Muscle of leg (tissue), 11 donors: ENCODE measurements around the gene PPP4R1. TPM values are rescaled to one million over a fixed set of nuclear protein-coding genes. Genes with fewer than 3 reads are reported as not detected.

Source experiments
- DNase-seq: peaks from one replicate; pipeline ENCODE4 v3.0.0; 2013
- H3K27ac ChIP-seq: one replicate; pipeline ENCODE4 v1.5.1; 2013; ENCODE audit warnings: mild to moderate bottlenecking, low read length, control low read depth
- H3K27me3 ChIP-seq: one replicate; pipeline ENCODE4 v1.6.1; 2013; ENCODE audit warnings: low read length; ENCODE audit not compliant: control insufficient read depth, insufficient read depth
- H3K36me3 ChIP-seq: one replicate; pipeline ENCODE4 v1.6.1; 2013; ENCODE audit warnings: low read length; ENCODE audit not compliant: control insufficient read depth, insufficient read depth
- H3K4me1 ChIP-seq: one replicate; pipeline ENCODE4 v1.6.1; 2013; ENCODE audit warnings: low read length; ENCODE audit not compliant: control insufficient read depth, insufficient read depth
- H3K4me3 ChIP-seq: one replicate; pipeline ENCODE4 v1.5.1; 2013; ENCODE audit warnings: low read length, control low read depth
- H3K9me3 ChIP-seq: replicated peaks from 2 replicates; pipeline ENCODE4 v1.6.1; 2013; ENCODE audit warnings: low read depth, low read length; ENCODE audit not compliant: control insufficient read depth
- WGBS: methylation state at CpG from one replicate; pipeline ENCODE4 v1.1.5; 2013; ENCODE audit warnings: missing lambda C conversion rate; ENCODE audit not compliant: insufficient coverage; 5-methylcytosine and 5-hydroxymethylcytosine counted together
- polyA plus RNA-seq, 8 donors: library from polyadenylated mRNA; unstranded; fragments of 120-200 nt; gene quantifications; one replicate each; pipeline versions ENCODE4 v1.2.1 to v1.2.3, GENCODE V29; 2013; ENCODE audit warnings: inconsistent platforms in 1 of 8, low replicate concordance in 1 of 8; ENCODE audit not compliant: insufficient read length in 8 of 8, insufficient read depth in 1 of 8
- total RNA-seq: library from RNA; stranded (reverse); fragments of 120-200 nt; gene quantifications from one replicate; pipeline ENCODE4 v1.2.4, GENCODE V29; 2013

The PPP4R1 gene
- total and polyA plus RNA-seq, 9 donors = 53.1 to 80.7 (median 55.6) TPM

DNA sequence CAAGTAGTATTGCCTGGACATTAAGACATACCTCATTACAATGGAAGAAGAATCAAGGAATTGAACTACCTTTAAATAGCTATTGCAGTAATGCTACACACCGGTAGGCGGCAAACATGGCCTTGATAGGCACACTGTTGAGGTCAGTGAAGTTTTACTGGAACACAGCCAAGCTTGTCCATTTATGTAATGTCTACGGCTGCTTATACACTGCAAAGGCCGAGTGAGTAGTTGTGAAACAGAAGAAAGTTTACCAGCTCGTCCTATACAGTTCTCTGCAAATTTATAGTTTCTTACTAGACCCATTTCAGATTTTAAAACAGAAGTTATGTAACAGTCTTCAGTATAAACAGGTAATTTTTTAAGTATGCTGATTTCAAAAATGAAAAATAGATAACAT, 38.8 kb downstream of the PPP4R1 start:
- peaks cover 2% of the 10 kb centered on the region for H3K4me1 ChIP-seq
- peaks cover 21% of the 10 kb centered on the region for H3K36me3 ChIP-seq
- WGBS = 0% methylated on average over 1 of the region's 5 CpGs
- no peaks in the 10 kb centered on the region for H3K9me3 ChIP-seq
- DNase-seq = peak; percentile 98
- peak overlapping the region; percentile 22 for H3K27ac ChIP-seq
- H3K4me3 ChIP-seq = no peak overlapping the region
- H3K27me3 ChIP-seq = no peaks in the 10 kb centered on the region

DNA sequence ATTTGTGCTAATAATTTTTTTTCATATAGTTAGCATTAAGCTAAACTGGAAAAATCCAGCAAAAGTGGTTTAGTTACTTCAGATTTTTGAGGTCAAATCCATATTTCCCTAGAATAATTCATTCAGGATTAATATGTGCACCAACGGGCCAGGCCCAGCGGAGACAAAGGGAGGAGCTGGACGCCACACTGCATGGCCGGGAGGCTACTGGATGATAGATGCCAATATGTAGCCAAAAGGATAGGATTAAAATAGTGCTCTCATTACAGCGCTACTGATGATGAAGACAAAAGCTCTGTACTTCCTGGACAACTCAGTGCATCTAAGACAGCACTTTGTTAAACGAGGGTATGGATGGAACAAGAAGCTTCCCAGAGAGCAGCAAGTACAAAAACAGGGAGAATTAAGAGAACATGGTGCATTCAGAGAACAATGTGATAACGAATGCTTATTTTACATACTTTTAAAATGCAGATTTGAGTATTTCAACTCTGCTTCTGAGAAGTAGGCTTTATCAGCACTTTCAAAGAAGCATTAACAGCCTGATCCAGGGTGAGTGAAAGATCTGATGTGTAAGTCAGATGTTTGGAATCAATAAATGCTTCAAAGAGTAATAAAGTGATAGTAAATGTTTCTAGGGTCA, 39.8 kb downstream of the PPP4R1 start:
- WGBS = 80% methylated on average over 5 of the region's 7 CpGs
- no peak overlapping the region for H3K27ac ChIP-seq
- no peak overlapping the region for H3K4me3 ChIP-seq
- no peaks in the 10 kb centered on the region for H3K27me3 ChIP-seq
- peaks cover 25% of the 10 kb centered on the region for H3K36me3 ChIP-seq
- DNase-seq = no peak
- H3K4me1 ChIP-seq = peaks cover 2% of the 10 kb centered on the region
- H3K9me3 ChIP-seq = no peaks in the 10 kb centered on the region

DNA sequence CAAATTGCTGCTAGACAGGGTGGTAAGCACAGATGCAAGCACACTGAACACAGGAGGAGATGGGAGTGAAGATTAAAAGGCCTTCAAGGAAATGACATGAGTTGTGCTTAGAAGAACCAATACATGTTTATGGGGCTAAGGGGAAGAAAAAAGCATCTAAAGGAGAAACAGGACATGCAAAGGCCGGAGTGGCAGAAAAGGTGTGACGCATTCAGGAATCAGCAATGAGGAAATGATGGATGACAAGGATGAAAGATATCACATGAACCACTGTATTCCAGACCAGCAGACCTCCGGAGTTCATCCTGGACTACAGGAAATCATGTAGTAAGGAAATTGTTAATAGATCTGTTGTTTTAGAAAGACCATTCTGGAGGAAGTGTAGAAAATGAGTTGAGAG, 42.8 kb downstream of the PPP4R1 start:
- DNase-seq = no peak
- H3K36me3 ChIP-seq = peaks cover 37% of the 10 kb centered on the region
- WGBS = 94% methylated on average over 2 of the region's 3 CpGs
- no peak overlapping the region for H3K27ac ChIP-seq
- H3K4me1 ChIP-seq = peaks cover 2% of the 10 kb centered on the region
- no peak overlapping the region for H3K4me3 ChIP-seq
- H3K27me3 ChIP-seq = no peaks in the 10 kb centered on the region
- no peaks in the 10 kb centered on the region for H3K9me3 ChIP-seq

DNA sequence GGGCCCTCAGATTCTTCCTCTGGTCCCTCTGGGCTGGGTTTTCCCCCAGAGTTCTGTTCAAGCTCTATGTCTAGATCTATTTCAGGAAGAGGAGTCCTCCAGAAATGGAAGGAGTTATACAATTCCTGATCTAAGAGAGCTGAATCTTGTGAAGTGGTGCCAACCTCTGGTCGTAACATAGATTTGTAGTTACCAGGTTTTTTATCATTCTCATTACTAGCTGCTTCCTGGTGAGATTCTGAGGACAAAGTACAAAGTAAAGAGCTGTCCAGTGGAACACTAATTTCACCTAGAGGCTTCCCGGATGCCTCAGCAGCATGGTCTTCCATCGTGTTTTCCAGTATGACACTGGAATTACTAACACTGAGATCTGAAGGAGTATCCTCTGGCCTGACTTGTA, 44.1 kb downstream of the PPP4R1 start:
- no peak for DNase-seq
- WGBS = 83% methylated on average over 1 of the region's 3 CpGs
- no peaks in the 10 kb centered on the region for H3K9me3 ChIP-seq
- H3K36me3 ChIP-seq = peaks cover 48% of the 10 kb centered on the region
- H3K4me1 ChIP-seq = no peaks in the 10 kb centered on the region
- H3K27ac ChIP-seq = no peak overlapping the region
- no peak overlapping the region for H3K4me3 ChIP-seq
- no peaks in the 10 kb centered on the region for H3K27me3 ChIP-seq

DNA sequence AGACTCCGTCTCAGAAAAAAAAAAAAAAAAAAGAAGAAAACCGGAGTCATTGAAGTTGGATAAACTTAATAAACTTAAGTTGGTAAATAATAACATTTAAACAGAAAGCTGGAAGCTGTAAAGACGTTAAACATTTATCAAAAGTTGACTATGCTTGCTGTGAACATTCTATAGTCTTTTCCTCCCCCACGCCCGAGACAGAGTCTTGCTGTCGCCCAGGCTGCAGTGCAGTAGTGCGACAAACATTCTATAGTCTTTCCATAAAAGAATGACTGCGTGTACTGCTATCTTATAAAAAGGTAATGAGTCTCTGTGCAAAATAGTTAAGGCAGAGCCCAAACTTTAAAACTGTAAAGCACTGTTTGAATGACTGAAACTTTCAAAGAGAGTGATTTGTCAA, 45.2 kb downstream of the PPP4R1 start:
- 100% methylated on average over 1 of the region's 8 CpGs for WGBS
- Histone ChIP-seq H3K27me3 (no peaks in the 10 kb centered on the region), H3K27ac (no peak overlapping the region), H3K36me3 (peaks cover 52% of the 10 kb centered on the region), H3K4me1 (no peaks in the 10 kb centered on the region), H3K4me3 (no peak overlapping the region), H3K9me3 (no peaks in the 10 kb centered on the region)
- DNase-seq = no peak

DNA sequence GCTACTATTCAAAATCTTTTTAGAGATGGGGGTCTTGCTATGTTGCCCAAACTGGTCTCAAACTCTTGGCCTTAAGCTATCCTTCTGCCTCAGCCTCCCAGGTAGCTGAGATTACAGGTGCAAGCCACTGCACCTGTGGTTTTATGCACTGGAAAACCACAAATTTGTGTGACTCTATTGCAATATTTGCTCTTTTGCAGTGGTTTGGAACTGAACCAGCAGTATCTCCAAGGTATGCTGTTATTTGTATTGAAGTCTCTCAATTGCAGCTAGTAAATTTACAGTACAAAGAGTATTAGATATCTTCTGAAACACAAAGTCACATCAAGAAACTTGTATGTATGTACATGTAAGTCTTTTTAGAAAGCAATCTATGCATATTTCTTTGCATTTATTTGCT, 46.2 kb downstream of the PPP4R1 start:
- Histone ChIP-seq H3K27me3 (no peaks in the 10 kb centered on the region), H3K27ac (no peak overlapping the region), H3K9me3 (no peaks in the 10 kb centered on the region), H3K36me3 (peaks cover 52% of the 10 kb centered on the region), H3K4me3 (no peak overlapping the region), H3K4me1 (no peaks in the 10 kb centered on the region)
- no peak for DNase-seq

DNA sequence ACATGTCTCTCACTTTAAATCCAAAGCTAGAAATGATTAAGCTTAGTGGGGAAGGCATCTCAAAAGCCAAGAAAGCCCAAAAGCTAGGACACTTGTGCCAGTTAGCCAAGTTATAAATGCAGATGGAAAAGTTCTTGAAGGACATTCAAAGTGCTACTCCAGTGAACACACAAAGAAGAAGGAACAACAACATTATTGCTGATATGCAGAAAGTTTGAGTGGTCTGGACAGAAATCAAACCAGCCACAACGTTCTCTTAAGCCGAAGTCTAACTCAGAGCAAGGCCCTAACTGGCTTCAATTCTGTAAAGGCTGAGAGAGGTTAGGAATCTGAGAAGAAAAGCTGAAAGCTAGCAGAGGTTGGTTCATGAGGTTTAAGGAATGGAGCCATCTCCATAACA, 49.0 kb downstream of the PPP4R1 start:
- 83% methylated on average over 2 of the region's 2 CpGs for WGBS
- DNase-seq = peak; percentile 25
- Histone ChIP-seq H3K27ac (no peak overlapping the region), H3K4me1 (no peaks in the 10 kb centered on the region), H3K27me3 (no peaks in the 10 kb centered on the region), H3K36me3 (peaks cover 59% of the 10 kb centered on the region), H3K4me3 (no peak overlapping the region), H3K9me3 (no peaks in the 10 kb centered on the region)

DNA sequence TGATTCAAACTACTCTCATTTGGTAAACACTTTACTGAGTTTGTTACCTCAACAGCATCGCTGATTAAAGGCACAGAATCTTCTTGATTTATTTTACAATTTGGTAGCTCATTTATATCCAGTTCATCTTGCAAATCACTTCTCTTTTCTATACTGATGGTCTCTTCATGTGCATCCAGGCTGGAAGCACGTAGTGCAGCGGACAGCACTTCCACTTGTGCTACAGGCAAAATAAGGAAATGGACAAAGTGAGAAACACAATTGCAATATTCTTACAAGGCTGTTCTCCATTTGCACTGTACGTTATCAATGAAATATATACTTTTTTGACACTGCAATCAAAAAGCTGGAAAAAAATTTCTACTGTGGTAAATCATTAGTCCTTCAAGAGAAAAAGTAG, 51.0 kb downstream of the PPP4R1 start:
- no peak overlapping the region for H3K4me3 ChIP-seq
- DNase-seq = peak; percentile 54
- no peaks in the 10 kb centered on the region for H3K27me3 ChIP-seq
- no peaks in the 10 kb centered on the region for H3K9me3 ChIP-seq
- H3K36me3 ChIP-seq = peaks cover 52% of the 10 kb centered on the region
- H3K27ac ChIP-seq = no peak overlapping the region
- WGBS = 80% methylated on average over 1 of the region's 4 CpGs
- no peaks in the 10 kb centered on the region for H3K4me1 ChIP-seq

DNA sequence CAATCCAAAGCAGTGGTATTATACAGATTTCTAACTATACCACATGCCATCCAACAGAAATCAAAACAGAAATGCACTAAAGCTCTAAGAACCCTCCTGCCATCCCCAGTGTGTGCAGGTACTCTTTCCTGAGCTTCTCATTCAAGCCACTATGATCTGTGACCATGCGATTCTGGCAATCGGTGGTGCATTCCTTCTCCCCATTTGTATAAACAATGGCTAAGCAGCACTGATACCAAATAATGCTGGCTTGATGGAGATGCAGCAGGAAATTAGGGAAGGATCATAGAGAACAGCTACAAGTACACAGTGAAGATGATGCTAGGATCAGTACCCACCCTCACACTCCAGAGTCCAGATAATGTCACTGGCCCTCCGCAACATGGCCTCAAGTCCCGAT, 51.8 kb downstream of the PPP4R1 start:
- no peaks in the 10 kb centered on the region for H3K9me3 ChIP-seq
- peaks cover 50% of the 10 kb centered on the region for H3K36me3 ChIP-seq
- H3K4me1 ChIP-seq = no peaks in the 10 kb centered on the region
- no peaks in the 10 kb centered on the region for H3K27me3 ChIP-seq
- H3K4me3 ChIP-seq = no peak overlapping the region
- DNase-seq = no peak
- H3K27ac ChIP-seq = no peak overlapping the region
- 100% methylated on average over 1 of the region's 4 CpGs for WGBS

DNA sequence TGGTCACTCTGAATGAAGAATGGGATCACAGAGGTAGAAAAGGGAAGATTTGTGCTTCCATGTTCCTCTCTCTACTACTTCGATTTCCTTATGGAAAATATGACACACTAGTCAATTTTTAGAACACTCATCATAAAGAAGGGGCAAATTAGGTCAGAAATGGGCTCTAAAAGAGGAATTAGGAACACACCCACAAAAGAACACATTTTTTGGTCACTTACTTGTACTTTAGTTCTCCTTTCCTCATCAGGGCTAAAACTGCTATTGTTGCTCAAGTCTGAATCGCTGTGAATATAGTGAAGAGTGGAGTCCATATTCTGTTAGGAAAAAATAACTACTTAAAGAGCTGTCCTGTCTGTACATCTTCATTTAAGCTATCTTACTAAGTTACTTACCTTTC, 52.6 kb downstream of the PPP4R1 start:
- Histone ChIP-seq H3K9me3 (no peaks in the 10 kb centered on the region), H3K4me1 (no peaks in the 10 kb centered on the region), H3K36me3 (peaks cover 52% of the 10 kb centered on the region), H3K27me3 (no peaks in the 10 kb centered on the region), H3K4me3 (no peak overlapping the region), H3K27ac (peak overlapping the region; percentile 15)
- WGBS = no CpG with 5 or more reads among the region's 2 CpGs
- DNase-seq = peak; percentile 66

DNA sequence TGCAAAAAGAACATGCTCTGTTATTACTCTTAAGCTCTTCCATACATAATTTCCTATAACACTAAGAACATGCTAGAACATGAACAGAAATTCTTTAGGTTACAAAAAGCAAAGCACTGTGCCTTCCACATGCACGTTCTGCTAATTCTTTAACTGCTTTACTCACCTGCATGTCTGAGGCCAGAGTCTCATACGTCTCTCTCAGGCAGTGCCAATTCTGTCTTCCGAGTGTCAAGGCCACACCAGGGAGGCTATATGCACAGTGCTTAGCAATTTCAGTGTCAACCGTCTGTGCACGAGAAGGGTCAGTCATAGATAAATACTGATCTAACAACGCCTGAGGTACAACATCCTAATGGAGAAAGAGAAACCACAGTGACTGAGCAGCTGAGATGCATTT, 55.1 kb downstream of the PPP4R1 start:
- Histone ChIP-seq H3K36me3 (peaks cover 48% of the 10 kb centered on the region), H3K4me3 (no peak overlapping the region), H3K27me3 (no peaks in the 10 kb centered on the region), H3K27ac (no peak overlapping the region), H3K9me3 (no peaks in the 10 kb centered on the region), H3K4me1 (no peaks in the 10 kb centered on the region)
- no peak for DNase-seq
- WGBS = 89% methylated on average over 5 of the region's 6 CpGs
